ENCODE measurements around the gene RPA1.
"Not testable (repeated sequence)": the region's sequence is repeated elsewhere in the genome, so short reads cannot be mapped to it uniquely, and the experiment has no call there.

Gene RPA1

DNA sequence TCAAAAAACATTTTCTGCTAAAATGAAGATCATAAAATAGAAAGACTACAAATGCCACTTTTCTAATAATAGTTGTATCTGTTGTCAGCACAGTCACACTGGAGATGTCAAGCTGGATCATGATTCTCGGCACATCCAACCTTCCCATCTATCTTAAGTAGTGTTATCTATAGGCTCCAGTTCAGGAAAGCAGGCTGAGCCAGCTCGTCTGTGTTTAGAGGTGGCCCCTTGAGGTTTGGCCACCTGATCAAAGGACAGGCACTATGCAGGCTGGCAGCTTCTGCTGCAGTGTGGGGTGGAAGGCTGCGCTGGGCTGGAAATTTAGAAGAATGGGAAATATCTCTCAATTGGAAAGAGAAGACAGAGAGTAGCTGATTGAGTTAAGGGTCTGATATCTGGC lies 32.5 kb upstream of the RPA1 start:
- no peak for DNase-seq (ENCODE audit: low read depth)
- TF ChIP-seq, protein P1, sequence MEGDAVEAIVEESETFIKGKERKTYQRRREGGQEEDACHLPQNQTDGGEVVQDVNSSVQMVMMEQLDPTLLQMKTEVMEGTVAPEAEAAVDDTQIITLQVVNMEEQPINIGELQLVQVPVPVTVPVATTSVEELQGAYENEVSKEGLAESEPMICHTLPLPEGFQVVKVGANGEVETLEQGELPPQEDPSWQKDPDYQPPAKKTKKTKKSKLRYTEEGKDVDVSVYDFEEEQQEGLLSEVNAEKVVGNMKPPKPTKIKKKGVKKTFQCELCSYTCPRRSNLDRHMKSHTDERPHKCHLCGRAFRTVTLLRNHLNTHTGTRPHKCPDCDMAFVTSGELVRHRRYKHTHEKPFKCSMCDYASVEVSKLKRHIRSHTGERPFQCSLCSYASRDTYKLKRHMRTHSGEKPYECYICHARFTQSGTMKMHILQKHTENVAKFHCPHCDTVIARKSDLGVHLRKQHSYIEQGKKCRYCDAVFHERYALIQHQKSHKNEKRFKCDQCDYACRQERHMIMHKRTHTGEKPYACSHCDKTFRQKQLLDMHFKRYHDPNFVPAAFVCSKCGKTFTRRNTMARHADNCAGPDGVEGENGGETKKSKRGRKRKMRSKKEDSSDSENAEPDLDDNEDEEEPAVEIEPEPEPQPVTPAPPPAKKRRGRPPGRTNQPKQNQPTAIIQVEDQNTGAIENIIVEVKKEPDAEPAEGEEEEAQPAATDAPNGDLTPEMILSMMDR (IDR thresholded peaks at IDR 0.05; ENCODE audit: low read depth, low read length): no peak
- TF ChIP-seq, protein P2, sequence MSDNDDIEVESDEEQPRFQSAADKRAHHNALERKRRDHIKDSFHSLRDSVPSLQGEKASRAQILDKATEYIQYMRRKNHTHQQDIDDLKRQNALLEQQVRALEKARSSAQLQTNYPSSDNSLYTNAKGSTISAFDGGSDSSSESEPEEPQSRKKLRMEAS (IDR thresholded peaks at IDR 0.05; ENCODE audit: low read depth, low read length): no peak
- TF ChIP-seq MYC (IDR thresholded peaks at IDR 0.05; ENCODE audit: low read depth, low read length): no peak
- TF ChIP-seq POLR2A (IDR thresholded peaks at IDR 0.05; ENCODE audit: extremely low read depth, insufficient read length): no peak
- no peak overlapping the region for H3K4me3 ChIP-seq (ENCODE audit: low read depth, low read length)

DNA sequence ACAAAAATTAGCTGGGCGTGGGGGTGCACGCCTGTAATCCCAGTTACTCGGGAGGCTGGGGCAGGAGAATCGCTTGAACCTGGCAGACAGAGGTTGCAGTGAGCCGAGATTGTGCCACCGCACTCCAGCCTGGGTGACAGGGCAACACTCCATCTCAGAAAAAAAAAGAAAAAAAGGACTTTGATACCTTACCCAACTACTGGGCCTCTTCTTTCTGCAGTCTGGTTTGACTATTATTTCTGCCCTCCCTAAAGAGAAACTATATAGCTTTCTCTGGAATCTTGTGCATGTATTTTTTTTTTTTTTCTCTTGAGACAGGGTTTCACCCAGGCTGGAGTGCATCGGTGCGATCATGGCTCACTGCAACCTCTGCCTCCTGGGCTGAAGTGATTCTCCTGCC lies 32.0 kb upstream of the RPA1 start:
- not testable (repeated sequence) for H3K4me3 ChIP-seq (ENCODE audit: low read depth, low read length); DNase-seq (ENCODE audit: low read depth)

DNA sequence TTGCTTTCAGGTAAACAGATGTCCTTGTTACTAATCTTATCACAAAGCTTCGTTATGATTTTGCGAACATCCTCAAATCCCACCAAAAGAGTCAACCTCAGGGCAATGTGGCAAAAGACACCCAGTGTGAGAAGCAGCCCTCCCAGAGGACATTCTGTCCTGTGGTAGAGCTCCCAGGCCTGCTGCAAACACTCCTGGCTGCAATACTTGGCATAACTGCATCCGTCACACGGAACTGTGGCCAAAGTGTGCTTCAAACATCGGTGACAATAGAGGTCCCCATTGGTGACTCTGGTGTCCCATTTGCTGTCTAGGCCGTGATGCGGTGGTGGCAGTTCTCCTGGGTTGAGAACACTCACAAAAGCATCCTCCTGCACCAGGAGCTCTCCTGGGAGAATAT lies 29.6 kb upstream of the RPA1 start:
- H3K4me3 ChIP-seq (ENCODE audit: low read depth, low read length): no peak overlapping the region
- DNase-seq (ENCODE audit: low read depth): no peak
- TF ChIP-seq, protein P2 (IDR thresholded peaks at IDR 0.05; ENCODE audit: low read depth, low read length): no peak
- TF ChIP-seq MYC (IDR thresholded peaks at IDR 0.05; ENCODE audit: low read depth, low read length) (no peak), POLR2A (IDR thresholded peaks at IDR 0.05; ENCODE audit: extremely low read depth, insufficient read length) (no peak)
- TF ChIP-seq, protein P1 (IDR thresholded peaks at IDR 0.05; ENCODE audit: low read depth, low read length): no peak

DNA sequence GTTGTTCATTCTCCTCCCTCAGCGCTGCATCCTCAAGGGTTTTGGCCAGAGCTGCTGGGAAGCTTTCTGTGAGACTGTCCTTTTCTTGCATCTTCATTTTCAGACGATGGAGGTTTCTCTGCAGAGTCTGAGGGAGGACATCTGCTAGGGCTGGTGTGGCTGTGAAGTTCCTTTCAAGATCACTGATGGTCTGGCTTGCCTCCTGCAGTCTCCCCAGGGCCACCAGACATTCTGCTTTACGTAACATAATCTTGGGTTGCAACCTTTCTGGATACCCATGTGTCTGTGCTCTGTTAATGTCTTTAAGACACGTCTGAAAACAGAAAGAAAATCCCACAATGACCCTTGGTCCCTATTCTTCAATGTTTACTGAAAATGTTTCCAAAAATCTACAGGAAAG lies 29.1 kb upstream of the RPA1 start:
- no peak for DNase-seq (ENCODE audit: low read depth)
- H3K4me3 ChIP-seq (ENCODE audit: low read depth, low read length): no peak overlapping the region
- TF ChIP-seq, protein P1 (IDR thresholded peaks at IDR 0.05; ENCODE audit: low read depth, low read length): no peak
- TF ChIP-seq, protein P2 (IDR thresholded peaks at IDR 0.05; ENCODE audit: low read depth, low read length): no peak
- TF ChIP-seq MYC (IDR thresholded peaks at IDR 0.05; ENCODE audit: low read depth, low read length) (no peak), POLR2A (IDR thresholded peaks at IDR 0.05; ENCODE audit: extremely low read depth, insufficient read length) (no peak)

DNA sequence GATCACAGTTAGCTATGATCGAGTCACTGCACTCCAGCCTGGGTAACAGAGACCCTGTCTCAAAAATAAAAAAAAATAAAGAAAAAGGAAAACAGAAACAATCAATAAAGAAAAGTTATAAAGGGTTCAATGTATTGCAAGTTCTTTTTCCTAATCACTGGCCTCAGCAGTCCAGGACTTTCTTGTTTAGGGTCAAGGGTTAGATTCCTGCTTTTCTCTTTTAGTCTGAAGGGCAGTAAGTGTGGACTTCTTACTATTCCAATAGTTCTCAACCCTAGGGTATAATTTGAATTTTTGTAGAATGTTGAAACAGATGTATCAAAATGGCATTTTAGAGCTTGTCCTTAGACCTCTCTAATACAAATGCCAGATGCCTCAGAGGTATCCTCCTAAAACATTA lies 27.4 kb upstream of the RPA1 start:
- no peak for DNase-seq (ENCODE audit: low read depth)
- TF ChIP-seq MYC (IDR thresholded peaks at IDR 0.05; ENCODE audit: low read depth, low read length): no peak
- TF ChIP-seq, protein P1 (IDR thresholded peaks at IDR 0.05; ENCODE audit: low read depth, low read length): no peak
- TF ChIP-seq POLR2A (IDR thresholded peaks at IDR 0.05; ENCODE audit: extremely low read depth, insufficient read length): no peak
- TF ChIP-seq, protein P2 (IDR thresholded peaks at IDR 0.05; ENCODE audit: low read depth, low read length): no peak
- no peak overlapping the region for H3K4me3 ChIP-seq (ENCODE audit: low read depth, low read length)

DNA sequence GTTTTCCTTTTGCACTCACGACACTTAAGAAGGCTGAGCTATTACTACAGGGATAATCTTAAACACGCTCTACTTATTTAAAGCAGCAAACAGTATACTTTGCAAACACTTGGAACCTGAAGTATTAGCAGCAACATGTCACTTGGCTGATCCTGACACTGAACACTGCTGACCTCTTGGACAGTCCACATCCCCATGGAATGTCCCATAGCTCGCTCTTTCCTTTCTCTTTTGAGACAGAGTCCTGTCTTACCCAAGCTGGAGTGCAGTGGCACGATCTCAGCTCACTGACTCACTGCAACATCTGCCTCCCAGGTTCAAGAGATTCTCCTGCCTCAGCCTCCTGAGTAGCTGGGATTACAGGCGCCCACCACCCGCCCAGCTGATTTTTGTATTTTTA lies 26.5 kb upstream of the RPA1 start:
- no peak for DNase-seq (ENCODE audit: low read depth)
- no peak overlapping the region for H3K4me3 ChIP-seq (ENCODE audit: low read depth, low read length)
- TF ChIP-seq, protein P1 (IDR thresholded peaks at IDR 0.05; ENCODE audit: low read depth, low read length): no peak
- TF ChIP-seq, protein P2 (IDR thresholded peaks at IDR 0.05; ENCODE audit: low read depth, low read length): no peak
- TF ChIP-seq MYC (IDR thresholded peaks at IDR 0.05; ENCODE audit: low read depth, low read length): no peak
- no peak for TF ChIP-seq POLR2A (IDR thresholded peaks at IDR 0.05; ENCODE audit: extremely low read depth, insufficient read length)

Data from NB4 (cell line).